HepG2 (cell line): ENCODE measurements around the gene PPP1R18. TPM values are rescaled to one million over a fixed set of nuclear protein-coding genes. Genes with fewer than 3 reads are reported as not detected.

Experiments used
- AKAP8 ChIP-seq: sonication (generic); formaldehyde crosslinking; IDR thresholded peaks from 2 replicates; pipeline ENCODE4 v1.5.1; 2020; ENCODE audit warnings: mild to moderate bottlenecking, missing genetic modification reagents
- CBFB ChIP-seq: sonication (generic); formaldehyde crosslinking; IDR thresholded peaks from 2 replicates; pipeline ENCODE4 v1.4.0; 2020; ENCODE audit warnings: missing genetic modification reagents
- MATR3 ChIP-seq: sonication (generic); formaldehyde crosslinking; IDR thresholded peaks from 2 replicates; pipeline ENCODE4 v1.4.0; 2020; ENCODE audit warnings: missing genetic modification reagents
- NFYB ChIP-seq: sonication (generic); formaldehyde crosslinking; IDR thresholded peaks from 2 replicates; pipeline ENCODE4 v1.4.0; 2020; ENCODE audit warnings: missing genetic modification reagents
- RFX1 ChIP-seq: fragments of 450-650 bp; IDR thresholded peaks from 2 replicates; pipeline ENCODE4 v1.6.1; 2017
- RFXAP ChIP-seq: sonication (generic); formaldehyde crosslinking; IDR thresholded peaks from 2 replicates; pipeline ENCODE4 v1.4.0; 2020; ENCODE audit warnings: missing genetic modification reagents, borderline replicate concordance
- ZBTB7B ChIP-seq: sonication (generic); formaldehyde crosslinking; IDR thresholded peaks from 2 replicates; pipeline ENCODE4 v1.4.0; 2020; ENCODE audit warnings: missing genetic modification reagents
- ZKSCAN8 ChIP-seq: IDR thresholded peaks from 2 replicates; pipeline ENCODE4 v1.6.1; 2016; ENCODE audit warnings: borderline replicate concordance, missing genetic modification reagents, missing compliant biosample characterization
- ZNF616 ChIP-seq: sonication (generic); formaldehyde crosslinking; IDR thresholded peaks from 2 replicates; pipeline ENCODE4 v1.5.0; 2020; ENCODE audit warnings: low read depth, mild to moderate bottlenecking, missing genetic modification reagents
- ZNF782 ChIP-seq: sonication (generic); formaldehyde crosslinking; IDR thresholded peaks from 2 replicates; pipeline ENCODE4 v1.4.0; 2020; ENCODE audit warnings: missing genetic modification reagents, mild to moderate bottlenecking, borderline replicate concordance
- polyA plus RNA-seq, 8 experiments: library from polyadenylated mRNA; depleted of rRNA in 3 of 8; stranded (reverse) in 7 of 8; unstranded in 1 of 8; fragments of >200 nt; fragmentation: Illumina TruSeq in 4 of 8; extraction: Trizol in 4 of 8; gene quantifications; 2 replicates each; pipeline versions ENCODE4 v1.2.1 to v1.2.3, GENCODE V29; 2011 to 2016; ENCODE audit warnings: low read depth in 4 of 8, missing spikeins in 1 of 8, mixed read lengths in 1 of 8; ENCODE audit not compliant: insufficient read depth in 1 of 8
- total RNA-seq, 5 experiments: library from RNA; depleted of rRNA; stranded (reverse); fragments of >200 nt; fragmentation: Illumina TruSeq; extraction: Trizol; gene quantifications; 2 replicates each; pipeline ENCODE4 v1.2.3, GENCODE V29; 2016; ENCODE audit warnings: low read depth in 1 of 5
- TF ChIP-seq, protein P1 (sequence below): sonication (generic); formaldehyde crosslinking; IDR thresholded peaks from 2 replicates; pipeline ENCODE4 v1.8.1; 2023; ENCODE audit warnings: missing genetic modification reagents, mild to moderate bottlenecking, borderline replicate concordance
- TF ChIP-seq, protein P2 (sequence below): IDR thresholded peaks from 2 replicates; pipeline ENCODE4 v1.6.1; 2016; ENCODE audit warnings: low read depth, control low read depth
- TF ChIP-seq, protein P3 (sequence below): sonication (generic); formaldehyde crosslinking; IDR thresholded peaks from 2 replicates; pipeline ENCODE4 v1.4.0; 2020; ENCODE audit warnings: mild to moderate bottlenecking, missing genetic modification reagents, borderline replicate concordance

Gene PPP1R18
- total and polyA plus RNA-seq, 2 of the 13 experiments (the other 11 are each of a cell fraction or from before 2014, with no cell fraction given): 4.9 to 9.2 TPM

DNA sequence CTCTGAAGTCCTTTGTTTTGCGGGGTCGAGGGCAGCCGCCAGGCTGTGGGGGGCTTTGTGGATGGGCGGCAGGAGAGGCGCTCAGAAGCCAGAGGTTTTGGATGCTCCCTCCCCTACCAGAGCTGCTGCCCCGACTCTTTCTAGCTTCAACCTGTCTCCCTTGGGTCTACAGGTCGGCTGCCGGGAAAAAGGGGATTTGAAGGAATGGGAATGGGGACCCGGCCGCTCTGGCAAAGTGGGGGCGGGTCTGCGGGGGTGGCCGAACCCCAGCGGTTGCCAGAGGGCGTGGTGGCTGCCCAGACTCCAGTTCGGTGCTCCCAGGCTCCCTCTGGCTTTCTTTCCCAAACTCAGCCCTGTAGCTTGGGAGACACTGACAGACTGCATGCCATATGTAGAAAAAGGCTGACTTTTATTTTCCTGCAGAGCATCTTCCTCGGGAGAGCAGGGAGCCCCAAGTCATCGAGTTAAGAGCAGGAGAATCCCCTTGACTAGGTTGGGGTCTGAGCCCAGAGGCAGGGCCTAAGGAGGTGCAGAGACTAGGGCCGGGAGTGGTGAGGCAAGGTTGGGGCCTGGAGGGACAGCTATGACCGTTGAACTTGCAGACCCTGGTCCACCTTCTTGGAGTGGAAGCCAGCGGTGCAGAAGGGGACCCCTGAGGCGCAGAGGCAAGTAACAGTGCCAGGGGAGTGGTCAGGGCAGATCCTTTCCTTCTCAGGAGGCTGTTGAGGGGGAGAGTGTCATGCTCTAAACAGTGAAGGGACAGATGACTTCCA is 1.4 kb upstream of the PPP1R18 start (continued):
- TF ChIP-seq CBFB: no peak
- TF ChIP-seq RFX1: no peak
- TF ChIP-seq ZKSCAN8: no peak
- TF ChIP-seq, protein P1, sequence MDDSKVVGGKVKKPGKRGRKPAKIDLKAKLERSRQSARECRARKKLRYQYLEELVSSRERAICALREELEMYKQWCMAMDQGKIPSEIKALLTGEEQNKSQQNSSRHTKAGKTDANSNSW: no peak
- no peak for TF ChIP-seq RFXAP (CRISPR knock-in tag)
- TF ChIP-seq ZNF782: no peak
- no peak for TF ChIP-seq ZNF616 (CRISPR knock-in tag)
- TF ChIP-seq, protein P2, sequence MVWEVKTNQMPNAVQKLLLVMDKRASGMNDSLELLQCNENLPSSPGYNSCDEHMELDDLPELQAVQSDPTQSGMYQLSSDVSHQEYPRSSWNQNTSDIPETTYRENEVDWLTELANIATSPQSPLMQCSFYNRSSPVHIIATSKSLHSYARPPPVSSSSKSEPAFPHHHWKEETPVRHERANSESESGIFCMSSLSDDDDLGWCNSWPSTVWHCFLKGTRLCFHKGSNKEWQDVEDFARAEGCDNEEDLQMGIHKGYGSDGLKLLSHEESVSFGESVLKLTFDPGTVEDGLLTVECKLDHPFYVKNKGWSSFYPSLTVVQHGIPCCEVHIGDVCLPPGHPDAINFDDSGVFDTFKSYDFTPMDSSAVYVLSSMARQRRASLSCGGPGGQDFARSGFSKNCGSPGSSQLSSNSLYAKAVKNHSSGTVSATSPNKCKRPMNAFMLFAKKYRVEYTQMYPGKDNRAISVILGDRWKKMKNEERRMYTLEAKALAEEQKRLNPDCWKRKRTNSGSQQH: no peak
- TF ChIP-seq, protein P3, sequence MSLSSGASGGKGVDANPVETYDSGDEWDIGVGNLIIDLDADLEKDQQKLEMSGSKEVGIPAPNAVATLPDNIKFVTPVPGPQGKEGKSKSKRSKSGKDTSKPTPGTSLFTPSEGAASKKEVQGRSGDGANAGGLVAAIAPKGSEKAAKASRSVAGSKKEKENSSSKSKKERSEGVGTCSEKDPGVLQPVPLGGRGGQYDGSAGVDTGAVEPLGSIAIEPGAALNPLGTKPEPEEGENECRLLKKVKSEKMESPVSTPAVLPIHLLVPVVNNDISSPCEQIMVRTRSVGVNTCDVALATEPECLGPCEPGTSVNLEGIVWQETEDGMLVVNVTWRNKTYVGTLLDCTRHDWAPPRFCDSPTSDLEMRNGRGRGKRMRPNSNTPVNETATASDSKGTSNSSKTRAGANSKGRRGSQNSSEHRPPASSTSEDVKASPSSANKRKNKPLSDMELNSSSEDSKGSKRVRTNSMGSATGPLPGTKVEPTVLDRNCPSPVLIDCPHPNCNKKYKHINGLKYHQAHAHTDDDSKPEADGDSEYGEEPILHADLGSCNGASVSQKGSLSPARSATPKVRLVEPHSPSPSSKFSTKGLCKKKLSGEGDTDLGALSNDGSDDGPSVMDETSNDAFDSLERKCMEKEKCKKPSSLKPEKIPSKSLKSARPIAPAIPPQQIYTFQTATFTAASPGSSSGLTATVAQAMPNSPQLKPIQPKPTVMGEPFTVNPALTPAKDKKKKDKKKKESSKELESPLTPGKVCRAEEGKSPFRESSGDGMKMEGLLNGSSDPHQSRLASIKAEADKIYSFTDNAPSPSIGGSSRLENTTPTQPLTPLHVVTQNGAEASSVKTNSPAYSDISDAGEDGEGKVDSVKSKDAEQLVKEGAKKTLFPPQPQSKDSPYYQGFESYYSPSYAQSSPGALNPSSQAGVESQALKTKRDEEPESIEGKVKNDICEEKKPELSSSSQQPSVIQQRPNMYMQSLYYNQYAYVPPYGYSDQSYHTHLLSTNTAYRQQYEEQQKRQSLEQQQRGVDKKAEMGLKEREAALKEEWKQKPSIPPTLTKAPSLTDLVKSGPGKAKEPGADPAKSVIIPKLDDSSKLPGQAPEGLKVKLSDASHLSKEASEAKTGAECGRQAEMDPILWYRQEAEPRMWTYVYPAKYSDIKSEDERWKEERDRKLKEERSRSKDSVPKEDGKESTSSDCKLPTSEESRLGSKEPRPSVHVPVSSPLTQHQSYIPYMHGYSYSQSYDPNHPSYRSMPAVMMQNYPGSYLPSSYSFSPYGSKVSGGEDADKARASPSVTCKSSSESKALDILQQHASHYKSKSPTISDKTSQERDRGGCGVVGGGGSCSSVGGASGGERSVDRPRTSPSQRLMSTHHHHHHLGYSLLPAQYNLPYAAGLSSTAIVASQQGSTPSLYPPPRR (CRISPR knock-in tag): no peak
- no peak for TF ChIP-seq MATR3 (CRISPR knock-in tag)
- no peak for TF ChIP-seq NFYB
- peak; percentile 10; the same call in 1 of the 2 replicates for TF ChIP-seq ZBTB7B (CRISPR knock-in tag)
- TF ChIP-seq AKAP8: no peak
